ENCODE measurements around the gene MAMDC2.

The MAMDC2 gene

DNA sequence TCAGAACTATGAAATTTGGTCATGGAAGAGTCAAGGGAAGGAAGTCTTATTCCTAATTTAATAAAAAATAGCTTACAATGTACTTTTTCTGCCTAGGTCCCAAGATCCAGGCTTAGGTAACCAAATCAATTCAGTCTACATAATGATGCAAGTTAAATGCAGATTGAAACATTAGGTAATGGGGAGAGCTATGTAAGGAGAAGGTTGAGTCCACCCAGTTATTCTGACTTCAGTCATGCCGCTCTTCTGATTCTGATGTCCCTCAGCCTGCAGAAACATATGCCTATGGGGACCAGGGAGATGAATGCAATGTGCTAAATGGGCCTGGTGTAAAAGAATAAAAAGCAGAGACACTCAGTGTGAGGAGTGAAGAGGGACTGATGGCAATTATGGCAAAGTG lies 63.9 kb downstream of the MAMDC2 start:
- no peak for DNase-seq (ENCODE audit: low read depth)

DNA sequence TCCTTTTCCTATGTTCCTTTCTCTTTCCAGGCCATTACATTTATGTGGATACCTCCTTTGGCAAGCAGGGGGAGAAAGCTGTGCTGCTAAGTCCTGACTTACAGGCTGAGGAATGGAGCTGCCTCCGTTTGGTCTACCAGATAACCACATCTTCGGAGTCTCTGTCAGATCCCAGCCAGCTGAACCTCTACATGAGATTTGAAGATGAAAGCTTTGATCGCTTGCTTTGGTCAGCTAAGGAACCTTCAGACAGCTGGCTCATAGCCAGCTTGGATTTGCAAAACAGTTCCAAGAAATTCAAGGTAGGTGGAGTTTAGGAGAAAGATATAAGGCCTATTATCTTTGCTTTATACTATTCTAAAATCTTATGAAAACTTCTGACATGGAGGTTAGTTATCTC lies 64.5 kb downstream of the MAMDC2 start:
- no peak for DNase-seq (ENCODE audit: low read depth)

DNA sequence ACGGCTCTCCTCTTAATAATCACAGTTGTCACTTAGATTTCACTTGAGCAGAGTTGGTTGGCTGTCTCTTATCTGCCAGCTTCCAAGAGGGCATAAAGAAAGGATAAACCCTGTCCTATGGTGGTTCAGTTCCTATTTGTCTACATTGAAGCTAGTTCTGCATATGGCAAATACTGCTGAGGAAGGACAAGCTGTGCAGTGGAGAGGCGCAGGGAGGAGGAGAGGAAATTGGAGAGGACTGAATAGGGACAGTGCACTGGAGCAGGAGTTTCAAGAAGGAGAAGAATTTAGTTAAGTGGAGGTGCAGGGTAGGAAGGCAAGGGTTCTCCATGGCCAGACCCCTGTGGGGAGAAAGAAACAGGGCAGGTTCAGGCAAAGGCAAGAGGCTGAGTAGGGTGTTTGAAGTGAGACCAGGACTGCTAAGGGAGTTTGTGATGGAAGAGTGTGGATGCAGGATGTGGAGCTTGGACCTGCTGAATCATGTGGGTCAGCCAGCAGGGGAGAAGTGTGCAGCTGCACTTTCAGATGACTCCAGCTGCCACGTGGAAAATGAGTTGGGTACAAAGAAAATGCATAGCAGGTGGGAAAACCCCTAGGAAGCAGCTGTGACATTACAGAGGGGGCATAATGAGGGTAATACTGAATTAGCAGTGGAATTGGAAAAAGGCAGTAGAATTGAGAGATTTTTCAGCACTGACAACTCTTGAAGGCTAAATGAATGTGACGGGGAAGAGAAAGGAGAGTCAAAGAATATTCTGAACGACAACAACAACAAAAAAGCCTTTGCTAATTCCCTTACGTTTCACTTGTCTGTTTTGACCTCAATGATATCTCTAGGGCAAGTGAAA lies 66.8 kb downstream of the MAMDC2 start:
- no peak for DNase-seq (ENCODE audit: low read depth)

DNA sequence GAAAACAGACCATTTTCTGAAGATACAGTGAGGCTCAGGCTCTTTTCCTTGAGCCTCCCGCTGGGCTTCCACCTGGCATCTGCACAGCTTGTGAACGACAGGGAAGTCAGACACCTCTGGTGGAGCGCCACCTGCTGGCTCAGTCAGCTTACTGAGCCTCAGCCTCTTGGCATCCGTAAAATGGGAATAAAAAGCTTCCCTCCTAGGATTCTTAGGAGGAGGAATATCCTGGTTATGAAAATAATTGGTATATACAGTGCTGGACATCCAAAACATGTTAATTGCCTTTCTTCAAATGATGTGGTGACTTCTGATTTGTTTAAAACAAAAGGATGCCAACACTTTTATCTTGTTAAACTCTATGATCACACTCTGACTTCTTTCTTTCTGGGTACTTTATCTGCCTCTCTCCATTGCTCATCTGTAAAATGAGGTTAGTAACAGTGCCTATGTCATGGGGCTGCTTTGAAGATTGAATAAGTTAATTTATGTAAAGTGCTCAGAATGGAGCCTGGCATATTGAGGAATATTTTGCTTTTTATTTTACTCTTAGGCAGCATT lies 67.5 kb downstream of the MAMDC2 start:
- DNase-seq (ENCODE audit: low read depth): no peak

DNA sequence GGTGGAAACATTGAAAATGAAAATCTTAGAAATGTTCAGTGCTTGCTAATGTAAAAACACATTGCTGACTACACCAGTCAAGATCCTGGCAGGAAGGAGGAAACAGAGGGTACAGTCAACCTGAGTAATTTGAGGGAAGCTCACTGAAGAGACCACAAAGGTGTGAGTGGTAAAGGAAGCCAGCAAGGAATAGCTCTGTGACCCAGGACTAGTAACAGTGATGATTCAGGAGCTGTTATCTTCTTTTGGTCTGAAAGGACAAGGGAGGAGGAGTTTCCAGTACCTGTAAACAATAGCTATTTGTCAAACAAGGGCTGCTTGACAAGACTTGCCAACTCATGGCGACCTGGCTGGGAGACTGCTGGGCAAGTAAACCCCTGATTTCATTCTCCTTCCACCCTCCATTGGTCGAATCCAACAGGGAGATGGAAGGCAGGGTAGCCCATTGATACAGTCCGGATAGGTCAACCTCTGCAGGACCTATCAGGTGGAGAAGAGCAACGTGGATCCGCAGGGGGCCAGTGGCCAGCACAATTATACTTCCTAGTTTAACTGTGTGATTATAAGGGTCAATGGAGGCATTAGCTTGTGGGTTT lies 68.1 kb downstream of the MAMDC2 start:
- DNase-seq (ENCODE audit: low read depth): no peak

DNA sequence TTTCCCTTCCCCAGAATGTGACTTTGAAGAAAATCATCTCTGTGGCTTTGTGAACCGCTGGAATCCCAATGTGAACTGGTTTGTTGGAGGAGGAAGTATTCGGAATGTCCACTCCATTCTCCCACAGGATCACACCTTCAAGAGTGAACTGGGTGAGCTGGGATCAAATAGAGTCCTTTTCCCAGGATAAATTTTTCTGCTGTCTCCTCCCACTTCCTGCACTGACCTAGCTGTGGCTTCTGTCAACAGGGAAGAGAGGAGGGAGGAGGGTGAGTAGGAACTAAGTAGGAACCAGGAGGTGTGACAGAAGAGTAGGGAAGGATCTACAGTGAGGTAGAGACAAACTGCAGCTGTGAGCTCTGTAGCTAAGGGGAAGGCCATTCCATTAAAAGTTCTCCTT lies 69.3 kb downstream of the MAMDC2 start:
- DNase-seq (ENCODE audit: low read depth): no peak

DNA sequence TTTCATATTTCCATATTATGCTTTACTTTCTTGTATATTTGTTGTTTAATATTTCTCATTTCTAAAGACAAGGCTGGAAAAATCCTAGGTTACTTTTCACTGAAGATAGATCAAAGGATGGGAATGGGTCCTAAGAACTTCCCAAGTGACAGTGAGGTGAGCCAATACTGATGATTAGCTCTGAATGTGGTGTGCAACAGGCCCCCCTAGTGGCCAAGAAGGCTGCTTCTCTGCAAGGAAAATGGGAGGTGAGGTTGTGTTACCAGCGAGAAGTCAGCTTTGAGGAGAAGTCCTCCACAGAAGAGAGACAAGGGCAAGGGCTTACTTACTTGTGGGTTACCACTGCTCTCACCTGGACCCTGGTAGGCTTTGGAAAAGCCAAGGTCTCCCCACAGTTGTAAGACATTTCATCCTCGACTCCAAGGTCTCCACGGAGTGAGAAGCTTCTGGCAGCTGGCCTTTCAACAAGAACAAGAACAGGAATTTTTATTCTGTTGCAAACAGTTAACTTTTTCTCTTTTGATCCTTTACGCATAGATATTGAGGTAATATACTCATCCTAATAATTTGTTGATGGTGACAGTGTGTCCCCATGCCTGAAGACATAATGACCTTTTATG lies 69.9 kb downstream of the MAMDC2 start:
- DNase-seq (ENCODE audit: low read depth): no peak

DNA sequence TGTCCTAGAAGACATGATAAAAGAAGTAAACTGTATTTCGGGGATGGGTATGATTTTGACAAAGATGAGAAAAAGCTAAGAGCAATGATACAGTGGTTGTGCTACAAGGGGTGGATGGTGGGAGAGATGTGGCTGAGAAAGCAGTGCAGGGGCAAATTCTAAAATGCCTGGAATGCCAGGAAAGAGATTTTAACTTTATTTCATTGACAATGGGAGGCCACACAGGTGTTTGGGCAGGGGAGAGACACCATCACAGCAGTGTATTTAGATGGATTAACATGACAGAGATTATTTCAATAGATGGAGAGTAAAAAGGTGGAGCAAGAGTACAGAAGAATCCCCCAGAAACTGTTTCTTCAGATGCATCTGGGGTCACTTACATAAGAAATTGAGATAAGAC lies 71.2 kb downstream of the MAMDC2 start:
- DNase-seq (ENCODE audit: low read depth): no peak

DNA sequence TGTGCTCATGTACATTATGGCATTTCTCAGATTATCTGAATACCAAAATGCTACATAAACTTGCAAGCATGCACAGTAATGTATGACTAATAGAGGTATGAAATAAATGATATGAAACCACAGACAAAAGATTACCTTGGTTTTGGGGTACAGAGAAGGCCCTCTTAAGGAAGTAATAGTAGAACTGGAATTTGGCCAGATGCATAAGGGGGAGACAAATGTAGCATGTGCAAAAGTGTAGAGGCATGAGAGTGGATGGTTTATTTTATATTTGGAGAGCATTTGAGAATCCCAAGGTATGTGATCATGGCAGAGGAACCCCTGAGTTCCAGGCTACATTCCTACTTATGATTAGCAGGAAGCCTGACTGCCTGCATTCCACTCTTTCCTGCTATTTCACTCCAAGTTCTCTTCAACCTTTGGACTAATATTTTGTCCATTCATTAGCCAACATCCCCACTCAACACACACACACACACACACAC lies 74.2 kb downstream of the MAMDC2 start:
- no peak for DNase-seq (ENCODE audit: low read depth)

DNA sequence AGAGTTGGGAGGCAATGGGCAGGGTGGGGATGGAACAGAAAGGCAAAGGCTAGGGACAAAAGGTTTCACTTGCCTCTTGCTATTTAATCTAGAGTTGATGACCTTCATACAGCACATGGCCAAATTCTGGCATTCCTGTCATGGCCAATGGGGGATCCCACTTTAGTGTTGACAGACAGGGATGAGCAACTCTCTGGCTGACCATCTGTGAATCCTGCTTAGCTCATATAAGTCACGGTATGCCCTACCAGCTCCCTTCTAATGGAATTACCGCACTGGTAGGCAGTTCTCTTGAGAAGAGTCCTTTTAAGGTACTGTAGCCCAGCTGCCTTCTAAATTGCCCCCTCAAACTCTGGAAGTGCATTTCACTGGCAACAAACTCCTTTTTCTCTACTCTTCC lies 76.1 kb downstream of the MAMDC2 start:
- no peak for DNase-seq (ENCODE audit: low read depth)

DNA sequence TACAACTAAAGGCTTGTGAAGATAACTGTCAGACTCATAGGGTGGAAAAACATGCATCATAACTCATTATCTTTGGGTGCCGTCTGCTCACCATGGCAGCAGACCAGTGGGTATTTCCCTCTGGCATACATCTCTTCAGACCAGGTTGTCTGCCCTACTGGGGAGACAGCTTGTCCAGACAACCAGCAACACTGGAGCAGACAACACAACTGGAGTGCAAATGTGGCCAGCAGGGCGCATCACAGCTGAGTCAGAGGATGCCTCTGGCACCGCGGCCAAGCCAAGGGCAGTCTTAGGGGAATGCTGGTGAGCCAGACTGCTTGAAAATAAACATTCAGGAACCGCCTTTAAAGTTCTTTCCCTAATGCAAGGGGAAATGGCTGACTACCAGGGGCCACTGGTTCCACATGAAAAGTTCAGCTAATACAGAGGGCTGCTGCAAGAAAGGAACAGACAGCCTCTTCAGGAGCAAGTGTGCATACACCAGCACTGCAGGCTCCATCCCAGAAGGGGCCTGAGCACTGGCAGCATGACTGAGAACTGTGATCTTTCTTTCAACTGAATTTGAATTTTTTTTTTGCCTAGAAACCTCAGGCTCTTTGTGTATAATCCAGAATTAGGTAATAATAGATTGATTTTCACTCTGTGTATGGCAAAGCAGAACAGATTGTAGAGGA lies 77.3 kb downstream of the MAMDC2 start:
- DNase-seq (ENCODE audit: low read depth): no peak

DNA sequence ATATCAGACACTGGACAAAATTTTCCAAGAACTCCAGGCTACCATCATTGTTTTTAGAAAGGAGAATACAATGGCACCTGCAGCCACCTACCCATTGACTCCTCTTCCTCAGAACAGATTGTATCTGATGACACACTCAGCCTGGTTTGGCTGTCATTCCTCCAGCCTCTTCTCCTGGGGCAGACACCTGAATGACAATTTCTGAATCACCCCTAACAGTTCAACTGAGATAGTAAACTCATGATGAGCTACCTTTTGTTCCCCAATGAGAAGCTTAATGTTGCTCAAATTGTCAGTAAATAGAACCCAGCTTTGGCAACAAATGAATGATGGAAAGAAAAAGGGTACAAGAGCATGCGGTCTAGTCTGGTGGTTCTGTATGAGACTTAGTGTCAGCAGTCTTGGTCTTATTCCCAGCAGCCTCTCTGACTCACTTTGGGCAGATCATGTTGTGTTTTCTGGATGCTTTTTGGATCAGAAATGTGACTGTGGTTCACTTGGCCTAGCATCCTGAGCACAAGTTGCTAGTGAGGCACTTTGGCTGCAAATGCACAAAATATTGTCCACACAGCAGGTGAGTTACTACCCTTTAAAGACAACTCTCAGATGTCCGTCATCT lies 78.3 kb downstream of the MAMDC2 start:
- no peak for DNase-seq (ENCODE audit: low read depth)

DNA sequence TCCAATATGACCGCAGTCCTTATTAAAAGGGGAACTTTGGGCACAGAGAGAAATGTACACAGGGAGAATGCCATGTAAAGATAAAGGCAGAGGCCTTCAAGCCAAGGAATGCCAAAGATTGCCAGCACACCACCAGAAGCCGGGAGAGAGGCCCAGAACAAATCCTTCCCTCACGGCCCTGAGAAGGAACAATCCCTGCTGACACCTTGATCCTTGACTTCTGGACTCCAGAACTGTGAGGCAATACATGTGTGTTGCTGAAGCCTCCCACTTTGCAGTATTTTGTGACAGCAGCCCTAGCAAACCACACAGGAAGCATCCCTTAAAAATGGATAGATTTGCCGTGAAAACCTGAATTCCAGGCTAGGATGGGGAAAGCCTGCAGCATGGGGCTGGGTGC lies 80.0 kb downstream of the MAMDC2 start:
- no peak for DNase-seq (ENCODE audit: low read depth)

DNA sequence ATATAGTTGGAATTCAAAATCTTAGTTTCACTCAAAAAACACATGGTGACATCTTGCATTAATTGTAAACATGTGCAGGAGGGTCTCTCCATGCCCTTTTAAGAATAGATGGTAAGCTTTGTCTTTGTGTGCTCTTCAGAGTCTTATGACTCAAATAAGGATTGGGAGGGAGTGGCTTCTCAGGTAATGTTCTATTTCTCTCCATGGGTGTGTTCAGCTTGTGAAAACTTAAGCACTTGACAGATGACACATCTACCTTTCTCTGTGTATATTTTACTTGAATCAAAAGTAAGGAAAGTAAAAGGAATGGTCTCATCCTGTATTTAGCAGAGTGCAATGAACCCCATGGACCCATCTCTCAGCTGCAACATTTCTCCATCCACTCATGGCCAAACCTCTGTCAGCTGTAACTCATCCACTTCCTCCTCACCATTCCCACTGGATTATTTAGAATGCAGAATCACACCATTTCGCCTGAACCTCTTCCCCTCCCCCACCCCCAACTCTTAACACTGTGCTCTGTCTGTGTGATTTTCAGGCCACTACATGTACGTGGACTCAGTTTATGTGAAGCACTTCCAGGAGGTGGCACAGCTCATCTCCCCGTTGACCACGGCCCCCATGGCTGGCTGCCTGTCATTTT lies 82.1 kb downstream of the MAMDC2 start:
- DNase-seq (ENCODE audit: low read depth): no peak

DNA sequence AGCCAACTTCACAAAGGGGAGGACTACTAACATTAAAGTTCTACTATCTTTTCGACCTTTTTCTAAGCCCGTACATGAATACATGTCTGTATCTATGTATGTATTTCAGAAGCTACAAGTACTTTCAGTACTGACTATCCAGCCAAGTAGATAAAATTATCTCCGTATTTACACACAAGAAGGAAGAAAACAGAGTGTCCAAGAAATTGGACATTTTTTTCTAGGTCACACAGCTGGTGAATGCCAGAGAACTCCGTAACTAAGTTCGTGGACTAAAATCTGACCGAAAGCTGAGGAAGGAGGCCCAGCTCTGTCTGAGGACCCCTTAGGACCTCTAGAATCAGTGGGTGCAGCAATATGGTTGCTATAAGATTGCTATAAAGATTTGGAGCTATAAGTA lies 83.4 kb downstream of the MAMDC2 start:
- no peak for DNase-seq (ENCODE audit: low read depth)

DNA sequence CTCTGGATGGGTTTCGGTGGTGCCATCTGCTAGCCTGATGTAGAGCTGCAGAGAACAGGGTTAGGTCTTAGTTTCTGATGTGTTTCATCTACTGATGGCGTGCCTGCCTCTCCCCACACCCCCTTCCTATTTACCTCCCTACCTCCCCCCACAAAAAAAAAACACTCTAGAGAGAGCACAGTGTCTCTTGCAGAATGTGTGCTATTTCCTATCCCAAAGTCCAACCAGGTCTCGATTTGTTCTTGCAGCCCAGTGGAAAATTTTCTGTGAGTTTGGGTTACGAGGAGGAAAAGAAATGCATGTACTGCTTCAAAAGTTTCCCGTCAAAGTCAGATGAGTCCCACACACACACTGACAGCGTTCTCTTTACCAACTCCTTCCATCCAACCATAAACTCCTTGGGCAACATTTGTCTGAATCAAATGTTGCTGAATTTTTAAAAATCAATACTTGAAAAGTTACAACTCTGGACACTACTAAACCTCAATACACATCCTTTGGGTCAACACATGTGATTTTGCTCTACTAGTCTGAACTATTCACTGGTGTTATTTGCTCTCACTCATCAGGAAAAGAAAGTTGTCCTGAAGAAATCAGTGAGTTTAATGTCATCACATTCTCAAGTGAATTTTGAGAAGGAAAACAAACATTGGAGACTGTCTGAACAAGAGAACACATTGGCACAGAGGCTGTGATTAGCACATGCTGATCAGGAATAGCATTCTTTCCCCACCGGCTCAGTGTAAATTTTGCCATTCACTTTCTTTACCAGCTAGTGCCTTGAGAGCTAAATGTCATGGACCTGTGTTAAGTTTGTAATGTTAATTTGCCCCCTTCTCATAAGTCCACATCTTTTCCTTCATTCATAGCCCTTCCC lies 84.1 kb downstream of the MAMDC2 start:
- DNase-seq (ENCODE audit: low read depth): no peak

DNA sequence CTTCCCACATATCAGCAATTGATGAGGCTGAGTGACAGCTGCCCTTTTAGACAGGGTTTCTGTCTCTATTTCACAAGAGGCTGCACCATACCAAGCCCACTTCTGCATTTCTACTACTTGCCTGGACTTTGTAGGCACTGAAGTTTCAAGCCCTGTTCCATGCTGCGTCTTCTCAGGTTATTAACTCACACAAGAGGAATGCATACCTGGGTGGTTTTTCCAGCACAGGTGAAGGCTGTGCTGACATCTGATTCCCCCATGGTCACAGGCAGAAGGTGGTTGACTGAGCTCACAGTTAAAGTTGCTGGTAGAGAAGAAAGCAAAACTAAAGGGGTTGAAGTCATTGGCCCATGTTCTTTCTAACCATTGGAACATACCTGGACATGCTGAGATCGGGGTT lies 86.6 kb downstream of the MAMDC2 start:
- no peak for DNase-seq (ENCODE audit: low read depth)

DNA sequence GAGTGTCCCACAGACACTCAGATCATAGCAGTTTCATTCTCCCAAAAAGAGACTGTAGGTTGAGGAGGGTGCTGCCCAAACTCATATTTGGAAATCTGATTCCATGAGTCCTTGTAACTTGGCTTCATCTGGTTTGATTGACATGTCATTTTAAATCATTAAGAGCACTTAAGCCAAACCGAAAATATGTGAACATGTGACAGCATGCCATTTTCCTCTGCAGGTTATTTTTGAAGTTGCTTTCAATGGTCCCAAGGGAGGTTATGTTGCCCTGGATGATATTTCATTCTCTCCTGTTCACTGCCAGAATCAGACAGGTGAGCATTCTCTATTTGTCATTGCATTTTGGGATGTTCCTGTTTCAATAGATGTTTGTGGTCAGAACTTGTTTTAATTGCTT lies 87.6 kb downstream of the MAMDC2 start:
- DNase-seq (ENCODE audit: low read depth): no peak

DNA sequence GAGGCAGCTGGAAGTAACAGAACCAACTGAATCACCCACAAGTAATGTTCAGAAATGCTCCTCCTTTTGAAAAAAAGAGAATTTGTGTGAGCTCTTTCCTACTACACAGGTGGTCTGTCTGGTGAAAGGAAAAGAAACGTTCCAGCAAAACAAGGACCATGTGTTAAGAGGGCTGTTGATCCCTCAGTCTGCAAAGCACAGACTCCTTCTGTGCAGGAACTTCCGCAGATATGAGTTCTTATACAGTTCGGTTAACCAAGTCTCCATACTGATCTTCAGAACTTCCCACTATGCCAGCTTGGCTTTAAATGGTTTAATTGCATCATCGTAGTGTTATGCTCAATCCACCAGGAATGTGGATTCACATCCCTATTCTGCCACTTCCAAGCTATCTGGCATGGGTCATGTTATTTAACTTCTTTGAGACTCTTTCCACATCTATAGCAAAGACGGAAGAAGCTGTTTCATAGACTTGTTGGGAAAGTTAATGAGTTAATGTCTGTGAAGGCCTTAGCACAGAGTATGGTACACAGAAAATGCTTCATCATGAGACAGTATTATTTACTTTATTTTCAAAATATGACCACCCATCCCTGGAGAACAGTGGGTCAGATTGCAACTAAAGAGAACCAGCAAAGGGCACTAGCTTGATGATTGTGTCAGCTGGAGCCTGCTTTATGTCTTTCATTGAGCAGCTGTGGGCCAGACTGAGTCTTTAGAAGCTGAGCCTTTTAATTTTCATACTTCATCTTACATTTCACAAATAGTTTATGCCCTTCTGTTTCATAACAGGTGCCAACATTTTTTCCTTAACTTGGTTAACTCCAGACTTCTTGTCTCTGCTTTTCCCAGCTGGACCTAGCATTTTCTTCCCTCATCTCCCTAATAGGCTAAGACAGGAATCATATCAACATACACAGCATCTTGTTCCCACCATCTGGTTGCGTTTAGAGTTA lies 89.9 kb downstream of the MAMDC2 start:
- DNase-seq (ENCODE audit: low read depth): no peak

Measured in stimulated activated CD8-positive, alpha-beta memory T cell treated with anti-CD3 and anti-CD28 coated beads, Interleukin-12 subunit alpha, Interleukin-12 subunit beta, amount 100 ng/mL, for 4 hours (primary cell).